Adipose tissue (tissue), 3 donors: ENCODE results near the gene CARMIL1. TPM values are rescaled to one million over a fixed set of nuclear protein-coding genes. Genes with fewer than 3 reads are reported as not detected.
"Not testable (repeated sequence)": the region's sequence is repeated elsewhere in the genome, so short reads cannot be mapped to it uniquely, and the experiment has no call there.

Experiments
- H3K27ac ChIP-seq: one replicate; pipeline ENCODE4 v1.5.1; 2013; ENCODE audit warnings: low read depth, low read length
- WGBS, 3 donors: extraction: QIAGEN DNeasy Blood & Tissue Kit; methylation state at CpG; one replicate each; pipeline ENCODE4 v1.1.7; 2013; 5-methylcytosine and 5-hydroxymethylcytosine counted together
- polyA plus RNA-seq, 3 donors: library from polyadenylated mRNA; stranded (reverse); fragments of 200-250 nt; gene quantifications; one replicate each; pipeline ENCODE4 v1.2.3, GENCODE V29; 2013
- donor health status: healthy with polysubstance abuse.
- donor health status: Bipolar disorder and iron deficiency.
- donor health status: healthy.

CARMIL1 gene
- polyA plus RNA-seq, 3 donors = 3.0 to 24.6 (median 3.5) TPM

- 42 to 76% (median 73%) methylated on average over 2 of the region's 2 CpGs for WGBS, 3 donors
- H3K27ac ChIP-seq = no peak overlapping the region
These were observed 268.6 kb downstream of the CARMIL1 start for GRCh38 chr6:25547797-25548196.

- no peak overlapping the region for H3K27ac ChIP-seq
- WGBS, 3 donors = 51 to 86% (median 80%) methylated on average over 2 of the region's 2 CpGs
These were observed 269.3 kb downstream of the CARMIL1 start for GRCh38 chr6:25548451-25548850.

GRCh38 chr6:25550631-25551030 lies 271.5 kb downstream of the CARMIL1 start:
- WGBS, 3 donors = 89 to 94% (median 93%) methylated on average over 11 of the region's 11 CpGs

GRCh38 chr6:25553502-25553901 lies 274.3 kb downstream of the CARMIL1 start:
- WGBS, 3 donors = 74 to 79% (median 78%) methylated on average over 3 of the region's 3 CpGs

More at GRCh38 chr6:25550631-25551030, 271.5 kb downstream of the CARMIL1 start:
- no peak overlapping the region for H3K27ac ChIP-seq

GRCh38 chr6:25555188-25555587 lies 276.0 kb downstream of the CARMIL1 start:
- WGBS, 3 donors = 96 to 100% (median 98%) methylated on average over 2 of the region's 2 CpGs
- no peak overlapping the region for H3K27ac ChIP-seq

More at GRCh38 chr6:25553502-25553901, 274.3 kb downstream of the CARMIL1 start:
- no peak overlapping the region for H3K27ac ChIP-seq

- 25 to 26% (median 26%) methylated on average over 10 of the region's 10 CpGs for WGBS, 3 donors
- no peak overlapping the region for H3K27ac ChIP-seq
These were observed 277.3 kb downstream of the CARMIL1 start for GRCh38 chr6:25556516-25556915.

- 81 to 83% (median 82%) methylated on average over 3 of the region's 3 CpGs for WGBS, 3 donors
- H3K27ac ChIP-seq = no peak overlapping the region
These were observed 279.1 kb downstream of the CARMIL1 start for GRCh38 chr6:25558155-25558817.

- 59 to 63% (median 59%) methylated on average over 2 of the region's 2 CpGs for WGBS, 3 donors
- no peak overlapping the region for H3K27ac ChIP-seq
These were observed 281.7 kb downstream of the CARMIL1 start for GRCh38 chr6:25560865-25561264.

- H3K27ac ChIP-seq = no peak overlapping the region
These were observed 285.8 kb downstream of the CARMIL1 start for GRCh38 chr6:25564943-25565342.

GRCh38 chr6:25570578-25570977 lies 291.4 kb downstream of the CARMIL1 start:
- no peak overlapping the region for H3K27ac ChIP-seq
- 73 to 93% (median 80%) methylated on average over 2 of the region's 2 CpGs for whole genome bisulfite sequencing, 3 donors

- no peak overlapping the region for H3K27ac ChIP-seq
- 82 to 87% (median 83%) methylated on average over 2 of the region's 2 CpGs for WGBS, 3 donors
These were observed 297.7 kb downstream of the CARMIL1 start for GRCh38 chr6:25576919-25577318.

GRCh38 chr6:25578538-25578937 lies 299.4 kb downstream of the CARMIL1 start:
- no peak overlapping the region for H3K27ac ChIP-seq

GRCh38 chr6:25579391-25579883 lies 300.3 kb downstream of the CARMIL1 start:
- WGBS, 3 donors = 94 to 97% (median 95%) methylated on average over 2 of the region's 2 CpGs
- no peak overlapping the region for H3K27ac ChIP-seq

- 80 to 94% (median 82%) methylated on average over 4 of the region's 4 CpGs for WGBS, 3 donors
- no peak overlapping the region for H3K27ac ChIP-seq
These were observed 300.8 kb downstream of the CARMIL1 start for GRCh38 chr6:25579902-25580495.

- H3K27ac ChIP-seq = no peak overlapping the region
- WGBS, 3 donors = 90 to 97% (median 96%) methylated on average over 4 of the region's 4 CpGs
These were observed 302.9 kb downstream of the CARMIL1 start for GRCh38 chr6:25582101-25582500.

- H3K27ac ChIP-seq = no peak overlapping the region
These were observed 303.9 kb downstream of the CARMIL1 start for GRCh38 chr6:25583099-25583498.

- H3K27ac ChIP-seq = no peak overlapping the region
- WGBS, 3 donors = 53 to 94% (median 83%) methylated on average over 3 of the region's 3 CpGs
These were observed 304.7 kb downstream of the CARMIL1 start for GRCh38 chr6:25583906-25584305.

GRCh38 chr6:25585225-25585624 lies 306.1 kb downstream of the CARMIL1 start:
- WGBS, 3 donors = 57 to 95% (median 92%) methylated on average over 4 of the region's 4 CpGs
- no peak overlapping the region for H3K27ac ChIP-seq

GRCh38 chr6:25586119-25586518 lies 306.9 kb downstream of the CARMIL1 start:
- WGBS, 3 donors = 92 to 99% (median 98%) methylated on average over 16 to 30 of the region's 30 CpGs
- not testable (repeated sequence) for H3K27ac ChIP-seq

- 87 to 92% (median 91%) methylated on average over 3 of the region's 3 CpGs for WGBS, 3 donors
- no peak overlapping the region for H3K27ac ChIP-seq
These were observed 307.8 kb downstream of the CARMIL1 start for GRCh38 chr6:25586927-25587326.
